Subcutaneous adipose tissue (tissue), 4 donors: ENCODE results near the gene XK. TPM values are rescaled to one million over a fixed set of nuclear protein-coding genes. Genes with fewer than 3 reads are reported as not detected.

Experiments used
- CTCF ChIP-seq: fragments of 450-650 bp; IDR thresholded peaks from one replicate; pipeline ENCODE4 v1.5.1; 2016; ENCODE audit warnings: low read depth, mild to moderate bottlenecking, control low read depth, antibody characterized with exemption, moderate library complexity
- total RNA-seq, 4 donors: library from RNA; depleted of rRNA; stranded (reverse); fragments of >200 nt; gene quantifications; one replicate each; pipeline ENCODE4 v1.1.0, GENCODE V29; 2016

XK gene
- total RNA-seq, 4 donors from 2014 or later, result 0.17 to 0.33 (median 0.22) TPM; not detected in 1

- TF ChIP-seq CTCF, result no peak
Measured at GRCh38 chrX:37745354-37745753, 59.8 kb downstream of the XK start.

- TF ChIP-seq CTCF, result no peak
Measured at GRCh38 chrX:37745835-37746217, 60.2 kb downstream of the XK start.

- no peak for TF ChIP-seq CTCF
Measured at GRCh38 chrX:37746218-37746941, 60.8 kb downstream of the XK start.

GRCh38 chrX:37746951-37747350, 61.4 kb downstream of the XK start:
- no peak for TF ChIP-seq CTCF

- no peak for TF ChIP-seq CTCF
Measured at GRCh38 chrX:37752281-37752680, 66.7 kb downstream of the XK start.

- TF ChIP-seq CTCF, result no peak
Measured at GRCh38 chrX:37752936-37753335, 67.3 kb downstream of the XK start.

- TF ChIP-seq CTCF, result no peak
Measured at GRCh38 chrX:37753384-37753783, 67.8 kb downstream of the XK start.
